M059J (cell line): ENCODE results near the gene PCDHA6. TPM values are rescaled to one million over a fixed set of nuclear protein-coding genes. Genes with fewer than 3 reads are reported as not detected.
"Not testable (repeated sequence)": the region's sequence is repeated elsewhere in the genome, so short reads cannot be mapped to it uniquely, and the experiment has no call there.

Experiments used
- DNase-seq: peaks from one replicate; pipeline ENCODE4 v3.0.0-alpha.2; 2012; ENCODE audit warnings: low read depth
- total RNA-seq: library from RNA; depleted of rRNA; stranded (reverse); fragments of >200 nt; shearing (Covaris generic); gene quantifications from 2 replicates; pipeline ENCODE4 v1.2.3, GENCODE V29; 2014; rRNA removed

Gene PCDHA6
- total RNA-seq, 1 experiment from 2014 or later, result not detected

GRCh38 chr5:140862441-140863295 lies 34.9 kb downstream of the PCDHA6 start:
- no peak for DNase-seq

- peak; percentile 63 for DNase-seq
Measured at GRCh38 chr5:140868721-140869554, 41.2 kb downstream of the PCDHA6 start, which contains the start of gene PCDHA11. PCDHA11 (plus strand) TSS chr5:140868957; CDS start chr5:140869104, 147 bp downstream.

GRCh38 chr5:140869555-140869886 lies 41.8 kb downstream of the PCDHA6 start:
- DNase-seq, result no peak

GRCh38 chr5:140870221-140871201 lies 42.8 kb downstream of the PCDHA6 start:
- no peak for DNase-seq

GRCh38 chr5:140875085-140876065 lies 47.6 kb downstream of the PCDHA6 start, which contains the start of gene PCDHA12:
PCDHA12 (plus strand) TSS chr5:140875308; CDS start chr5:140875473, 165 bp downstream.
- no peak for DNase-seq

GRCh38 chr5:140876541-140877261 lies 48.9 kb downstream of the PCDHA6 start:
- not testable (repeated sequence) for DNase-seq

- DNase-seq, result no peak
Measured at GRCh38 chr5:140877262-140877581, 49.5 kb downstream of the PCDHA6 start.

Other genes starting within 250 kb of the PCDHA6 start
- gene CD14, start 194.8 kb upstream of the PCDHA6 start, total RNA-seq, result 0.47 TPM in 1 of 2 replicates, not detected in the other
- 15.2 and 32.7 TPM in 2 replicates for gene TMCO6, start 188.5 kb upstream of the PCDHA6 start, total RNA-seq
- 87.2 and 106 TPM in 2 replicates for gene NDUFA2, start 180.3 kb upstream of the PCDHA6 start, total RNA-seq
- 96.8 and 118 TPM in 2 replicates for gene IK, start 180.1 kb upstream of the PCDHA6 start, total RNA-seq
- 11.7 and 26.5 TPM in 2 replicates for gene WDR55, start 163.1 kb upstream of the PCDHA6 start, total RNA-seq
- 0.44 TPM in 1 of 2 replicates, not detected in the other for gene DND1, start 154.4 kb upstream of the PCDHA6 start, total RNA-seq
- gene HARS1, start 136.6 kb upstream of the PCDHA6 start, total RNA-seq, result 36.8 and 58.1 TPM in 2 replicates
- 29.6 and 36.7 TPM in 2 replicates for gene HARS2, start 136.5 kb upstream of the PCDHA6 start, total RNA-seq
- 68.0 and 71.3 TPM in 2 replicates for gene ZMAT2, start 127.5 kb upstream of the PCDHA6 start, total RNA-seq
- gene PCDHA1, start 41.8 kb upstream of the PCDHA6 start, total RNA-seq, result 0.05 TPM in 1 of 2 replicates, not detected in the other
- not detected in 2 replicates for gene PCDHA2, start 33.1 kb upstream of the PCDHA6 start, total RNA-seq
- gene PCDHA3, start 26.9 kb upstream of the PCDHA6 start, total RNA-seq, result not detected in 2 replicates
- gene PCDHA4, start 20.9 kb upstream of the PCDHA6 start, total RNA-seq, result not detected in 2 replicates
- gene PCDHA5, start 6.3 kb upstream of the PCDHA6 start, total RNA-seq, result not detected in 2 replicates
- gene PCDHA7, start 6.3 kb downstream of the PCDHA6 start, total RNA-seq, result 0.02 TPM in 1 of 2 replicates, not detected in the other
- not detected in 2 replicates for gene PCDHA8, start 13.2 kb downstream of the PCDHA6 start, total RNA-seq
- not detected in 2 replicates for gene PCDHA9, start 20.4 kb downstream of the PCDHA6 start, total RNA-seq
- not detected in 2 replicates for gene PCDHA10, start 27.9 kb downstream of the PCDHA6 start, total RNA-seq
- gene PCDHA11, start 41.0 kb downstream of the PCDHA6 start, total RNA-seq, result 0.07 and 0.27 TPM in 2 replicates
- not detected in 2 replicates for gene PCDHA12, start 47.3 kb downstream of the PCDHA6 start, total RNA-seq
- not detected in 2 replicates for gene PCDHA13, start 54.2 kb downstream of the PCDHA6 start, total RNA-seq
- 0.25 and 0.34 TPM in 2 replicates for gene PCDHAC1, start 98.3 kb downstream of the PCDHA6 start, total RNA-seq
- 0.17 TPM in 1 of 2 replicates, not detected in the other for gene PCDHAC2, start 138.5 kb downstream of the PCDHA6 start, total RNA-seq
- not detected in 2 replicates for gene PCDHB1, start 223.4 kb downstream of the PCDHA6 start, total RNA-seq